Fibroblast of mammary gland (primary cell): Measurements from ENCODE around the gene ALG3.

ENCODE experiments used
- DNase-seq: peaks from one replicate; pipeline ENCODE4 v3.0.0-alpha.2; 2010; ENCODE audit warnings: low read depth
- H3K4me3 ChIP-seq: 2 replicates; pipeline ENCODE4 v1.5.1; 2011; ENCODE audit warnings: low read depth, mild to moderate bottlenecking, low read length, moderate library complexity; ENCODE audit not compliant: control insufficient read depth
- CTCF ChIP-seq: conservative IDR thresholded peaks from 2 replicates; pipeline ENCODE4 v1.5.1; 2011; ENCODE audit warnings: low read depth, low read length, inconsistent platforms; ENCODE audit not compliant: control insufficient read depth, insufficient read depth

The ALG3 gene

GRCh38 chr3:184230081-184230602, 18.6 kb downstream of the ALG3 start:
- no peak for TF ChIP-seq CTCF
- no peak for DNase-seq
- no peak overlapping the region for H3K4me3 ChIP-seq

DNA sequence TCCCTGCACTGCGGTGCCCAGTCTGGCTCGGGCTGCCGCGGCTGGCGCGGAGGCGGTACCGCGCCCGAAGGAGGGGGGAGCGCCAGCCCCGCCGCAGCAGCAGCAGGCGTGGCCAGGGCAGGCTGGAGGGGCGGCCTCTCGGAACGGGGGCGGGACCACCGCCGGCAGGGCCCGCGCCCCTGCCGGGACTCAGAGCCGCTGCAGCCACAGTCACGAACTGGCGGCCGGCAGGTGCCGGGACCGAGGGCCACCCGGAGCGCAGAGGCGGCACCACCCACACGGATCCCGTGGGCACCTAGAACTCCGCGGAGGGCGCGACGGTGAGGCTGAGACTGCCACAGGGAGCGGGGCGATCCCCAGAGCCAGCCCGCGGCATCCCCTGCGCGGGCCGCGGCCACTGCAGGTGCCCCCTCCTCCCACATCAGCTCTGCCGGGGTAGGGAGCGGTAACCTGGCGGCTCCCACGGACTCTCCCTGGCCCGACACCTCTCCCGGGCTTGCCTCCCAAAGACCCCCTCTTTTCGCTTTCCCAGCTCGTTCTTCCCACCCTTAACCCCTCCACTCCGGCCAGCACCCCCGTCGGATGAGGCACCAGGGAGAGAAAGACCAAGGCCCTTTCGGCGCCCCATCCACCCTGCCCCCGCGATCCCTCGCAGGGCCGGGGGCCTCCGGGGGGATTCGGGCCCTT, 19.2 kb downstream of the ALG3 start, which contains the start of gene VWA5B2:
Gene VWA5B2, plus strand, starts transcription at position 192 of the 687 bp plus-strand sequence. CDS start 944 bp downstream, outside the sequence.
- no peak for TF ChIP-seq CTCF
- DNase-seq: no peak
- H3K4me3 ChIP-seq: no peak within 1 kb of the TSS

DNA sequence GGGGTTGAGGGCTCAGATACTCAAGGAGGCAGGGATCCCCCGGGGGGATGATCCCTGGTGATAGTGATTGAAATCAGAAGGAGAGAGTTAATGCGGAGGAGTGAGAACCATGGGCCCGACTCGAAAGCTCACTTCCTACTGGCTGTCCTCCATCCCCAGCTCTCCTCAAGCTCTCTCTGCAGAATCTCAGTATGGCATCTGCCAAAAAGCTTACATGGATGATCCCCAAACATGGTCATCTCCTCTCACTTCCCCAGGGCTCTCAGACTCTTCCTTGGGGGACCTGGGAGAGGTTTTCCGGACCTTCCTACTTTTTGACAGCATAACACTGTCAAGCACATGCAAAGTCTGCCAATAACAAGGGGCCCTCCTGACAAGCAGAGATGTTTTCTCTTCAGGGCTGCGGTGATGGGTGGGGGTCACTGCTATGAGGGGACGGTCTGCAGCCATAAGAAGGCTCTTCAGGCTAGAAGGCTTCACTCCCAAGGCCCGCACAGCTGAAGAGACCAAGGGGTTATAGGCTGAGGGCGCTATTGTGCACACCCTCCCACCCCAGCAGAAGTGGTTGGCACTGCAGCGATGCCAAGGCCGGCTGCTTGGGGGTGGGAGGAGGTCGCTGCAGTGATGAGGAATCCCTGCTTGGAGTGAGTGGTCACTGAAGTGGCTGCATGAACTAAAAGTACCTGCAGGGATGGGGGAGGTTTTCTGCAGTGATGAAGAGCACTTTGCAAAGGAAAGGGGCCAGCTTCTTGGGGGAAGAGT, 20.2 kb downstream of the ALG3 start:
- TF ChIP-seq CTCF: no peak
- no peak overlapping the region for H3K4me3 ChIP-seq
- no peak for DNase-seq

DNA sequence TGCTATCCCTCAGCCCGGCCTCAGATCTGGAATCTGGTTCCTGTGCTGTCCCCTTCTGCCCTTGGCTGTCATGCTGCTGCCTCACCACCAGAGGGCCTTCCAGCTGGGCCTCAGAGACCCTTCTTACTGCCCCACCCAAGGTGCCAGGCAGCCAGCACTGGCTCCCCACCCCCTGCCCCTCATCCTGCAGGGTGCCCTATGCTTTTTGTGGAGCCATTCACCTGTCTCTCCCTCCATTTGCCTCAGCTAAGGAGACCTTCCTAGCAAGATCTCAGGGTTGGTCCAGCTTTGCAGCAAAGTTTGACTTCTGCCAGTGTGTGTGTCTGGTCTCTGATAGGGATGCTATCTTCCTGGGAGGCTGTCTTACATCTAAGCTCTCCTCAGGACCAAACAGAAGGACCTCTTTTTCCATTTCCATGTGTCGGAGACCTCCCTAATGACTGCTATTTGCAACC, 21.3 kb downstream of the ALG3 start:
- no peak overlapping the region for H3K4me3 ChIP-seq
- peak; percentile 19 for DNase-seq
- TF ChIP-seq CTCF: peak; percentile 83

- TF ChIP-seq CTCF: no peak
- no peak for DNase-seq
- H3K4me3 ChIP-seq: no peak overlapping the region
These were observed 24.8 kb downstream of the ALG3 start for GRCh38 chr3:184223946-184224345.

- H3K4me3 ChIP-seq: no peak overlapping the region
- DNase-seq: no peak
- TF ChIP-seq CTCF: no peak
These were observed 26.2 kb downstream of the ALG3 start for GRCh38 chr3:184222521-184222920.
